Stimulated activated CD4-positive, alpha-beta T cell treated with anti-CD3 and anti-CD28 coated beads, TNF-alpha, amount 100 ng/mL, for 24 hours (primary cell): ENCODE measurements around the gene VEPH1.

Source experiments
- DNase-seq, 3 experiments: peaks; one replicate each; pipeline ENCODE4 v3.0.0-alpha.2; 2020; ENCODE audit warnings: low read depth in 3 of 3

VEPH1 gene

GRCh38 chr3:157523814-157524213 is 20.6 kb upstream of the VEPH1 start:
- no peak for DNase-seq

- DNase-seq, result no peak
Observed at GRCh38 chr3:157522648-157523047, 19.4 kb upstream of the VEPH1 start.

GRCh38 chr3:157520485-157521150 is 17.4 kb upstream of the VEPH1 start:
- no peak for DNase-seq

GRCh38 chr3:157518881-157519280 is 15.7 kb upstream of the VEPH1 start:
- no peak for DNase-seq

- no peak for DNase-seq
Observed at GRCh38 chr3:157516928-157517327, 13.7 kb upstream of the VEPH1 start.

GRCh38 chr3:157515398-157515797 is 12.2 kb upstream of the VEPH1 start:
- DNase-seq, result no peak

GRCh38 chr3:157514371-157514895 is 11.2 kb upstream of the VEPH1 start:
- no peak for DNase-seq

- DNase-seq, result no peak
Observed at GRCh38 chr3:157513585-157513984, 10.4 kb upstream of the VEPH1 start.

GRCh38 chr3:157512534-157512933 is 9.3 kb upstream of the VEPH1 start:
- no peak for DNase-seq

- DNase-seq, result no peak
Observed at GRCh38 chr3:157508461-157508860, 5.2 kb upstream of the VEPH1 start.

- no peak for DNase-seq
Observed at GRCh38 chr3:157501863-157502262, 1.4 kb downstream of the VEPH1 start.

- DNase-seq, result no peak
Observed at GRCh38 chr3:157500232-157500631, 3.0 kb downstream of the VEPH1 start.

GRCh38 chr3:157499342-157499963 is 3.8 kb downstream of the VEPH1 start:
- DNase-seq, result no peak

- no peak for DNase-seq
Observed at GRCh38 chr3:157498371-157498770, 4.8 kb downstream of the VEPH1 start.

GRCh38 chr3:157495846-157496245 is 7.4 kb downstream of the VEPH1 start:
- no peak for DNase-seq

GRCh38 chr3:157494581-157495281 is 8.5 kb downstream of the VEPH1 start:
- DNase-seq, result no peak

- no peak for DNase-seq
Observed at GRCh38 chr3:157493627-157494550, 9.3 kb downstream of the VEPH1 start.

- DNase-seq, result no peak
Observed at GRCh38 chr3:157491136-157491535, 12.1 kb downstream of the VEPH1 start.

GRCh38 chr3:157488144-157488543 is 15.1 kb downstream of the VEPH1 start:
- no peak for DNase-seq

GRCh38 chr3:157487339-157487738 is 15.9 kb downstream of the VEPH1 start:
- no peak for DNase-seq

GRCh38 chr3:157479464-157480243 is 23.6 kb downstream of the VEPH1 start:
- no peak for DNase-seq
